Dedifferentiated amniotic fluid mesenchymal stem cell (primary cell): ENCODE results near the gene OBSL1.

Experiments used
- DNase-seq: peaks from one replicate; pipeline ENCODE4 v3.0.0-alpha.2; 2016; ENCODE audit errors: extremely low spot score

The OBSL1 gene

DNA sequence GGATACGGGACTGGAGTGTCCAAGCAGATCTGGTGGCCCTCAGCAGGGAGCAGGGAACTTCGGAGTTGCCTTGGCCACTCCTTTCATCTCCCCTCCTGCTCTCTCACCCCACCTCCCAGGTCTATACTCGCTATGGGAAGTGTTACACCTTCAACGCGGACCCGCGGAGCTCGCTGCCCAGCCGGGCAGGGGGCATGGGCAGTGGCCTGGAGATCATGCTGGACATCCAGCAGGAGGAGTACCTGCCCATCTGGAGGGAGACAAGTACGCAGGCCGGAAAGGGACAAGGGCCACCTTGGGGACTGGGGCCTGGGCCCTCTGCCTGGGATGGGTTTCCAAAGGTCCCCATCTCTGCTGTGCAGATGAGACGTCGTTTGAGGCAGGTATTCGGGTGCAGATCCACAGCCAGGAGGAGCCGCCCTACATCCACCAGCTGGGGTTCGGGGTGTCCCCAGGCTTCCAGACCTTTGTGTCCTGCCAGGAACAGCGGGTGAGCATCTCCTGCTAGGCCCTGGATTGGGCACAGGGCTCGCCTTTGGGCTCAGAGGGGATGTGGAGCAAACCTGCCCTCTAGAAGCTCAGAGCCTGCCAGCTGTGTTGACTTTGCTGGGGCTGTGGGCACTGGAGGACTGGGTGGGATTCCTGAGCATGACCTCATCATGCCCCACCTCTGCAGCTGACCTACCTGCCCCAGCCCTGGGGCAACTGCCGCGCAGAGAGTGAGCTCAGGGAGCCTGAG is 39.5 kb downstream of the OBSL1 start:
- DNase-seq = no peak

DNA sequence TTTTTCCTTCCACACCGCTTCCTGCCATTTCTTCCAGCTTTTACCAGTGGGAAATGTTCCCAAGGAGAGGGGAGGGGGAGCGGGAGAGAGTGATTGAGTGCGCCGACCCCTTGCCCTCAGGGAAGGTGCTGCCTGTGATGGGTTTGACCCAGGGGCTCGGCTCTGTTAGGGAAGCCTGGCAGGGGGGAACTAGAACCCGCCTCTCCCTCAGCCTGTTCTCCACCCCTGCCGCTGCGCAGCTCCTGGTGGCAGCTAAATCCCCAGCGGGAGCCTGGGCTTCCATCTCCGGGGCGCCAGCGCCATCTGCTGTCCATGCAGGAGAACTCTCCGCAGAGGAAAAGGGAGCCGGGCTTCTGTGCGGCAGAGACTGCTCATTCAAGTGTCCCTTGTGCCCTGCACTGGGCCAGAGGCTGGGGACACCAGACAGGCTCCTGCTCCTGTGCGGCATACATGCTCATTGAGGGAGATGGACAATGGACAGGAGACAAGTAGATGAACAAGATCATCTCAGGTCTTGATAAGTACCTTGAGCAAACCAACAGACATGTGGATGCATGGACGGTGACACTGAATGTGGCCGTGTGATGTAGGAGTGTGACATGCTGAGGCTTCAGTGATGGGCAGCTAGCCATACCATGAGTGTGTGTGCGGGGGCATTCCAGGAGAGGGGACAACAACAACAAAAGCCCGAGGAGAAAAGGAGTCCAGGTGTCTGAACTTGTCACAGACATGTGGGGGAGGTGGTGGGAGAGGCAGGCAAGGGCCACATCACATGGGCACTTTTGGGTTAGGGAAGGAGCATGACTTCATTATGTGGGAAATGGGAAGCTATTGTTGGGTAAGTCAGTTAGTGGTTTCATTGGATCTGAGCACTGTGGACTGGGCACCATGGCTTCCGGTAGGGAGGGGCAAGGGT is 41.0 kb downstream of the OBSL1 start:
- DNase-seq = peak; percentile 83

DNA sequence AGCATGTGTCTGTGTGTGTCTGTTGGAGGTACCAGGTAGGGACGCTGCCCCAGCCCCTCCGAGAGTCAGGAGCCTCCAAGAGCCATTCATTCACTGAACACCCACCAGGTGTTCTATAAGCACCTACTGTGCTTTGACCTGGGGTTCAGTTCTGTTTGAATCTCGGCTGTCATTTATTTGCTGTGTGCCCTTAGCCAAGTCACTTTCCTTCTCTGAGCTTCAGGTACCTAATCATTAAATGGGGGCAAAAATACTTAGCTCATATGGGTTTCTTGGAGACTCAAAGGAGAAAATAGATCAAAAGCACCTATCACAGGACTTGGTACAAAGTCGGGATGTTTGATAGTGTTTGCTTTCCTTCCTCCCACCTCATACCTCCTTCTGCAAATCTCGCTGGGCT is 43.9 kb downstream of the OBSL1 start:
- DNase-seq = no peak

DNA sequence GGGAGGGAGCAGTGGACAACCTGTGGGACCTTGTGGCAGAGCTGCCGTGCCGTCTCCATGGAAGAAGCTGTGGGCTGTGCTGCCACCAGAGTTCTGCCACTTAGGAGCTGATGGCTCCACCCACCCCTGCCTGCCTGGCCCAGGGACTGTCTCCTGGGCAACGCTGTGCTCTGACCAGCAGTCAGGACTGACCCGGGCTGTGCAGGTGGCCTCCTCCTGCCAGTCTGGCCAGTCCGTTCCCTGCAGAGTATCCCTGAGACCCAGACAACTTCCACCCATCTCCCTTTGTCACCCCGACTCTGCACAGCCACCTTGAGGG is 44.3 kb downstream of the OBSL1 start:
- no peak for DNase-seq

- DNase-seq = no peak
Measured at GRCh38 chr2:219526320-219527075, 44.8 kb downstream of the OBSL1 start.

GRCh38 chr2:219525533-219526232 is 45.7 kb downstream of the OBSL1 start:
- no peak for DNase-seq

GRCh38 chr2:219524817-219525216 is 46.5 kb downstream of the OBSL1 start:
- no peak for DNase-seq

DNA sequence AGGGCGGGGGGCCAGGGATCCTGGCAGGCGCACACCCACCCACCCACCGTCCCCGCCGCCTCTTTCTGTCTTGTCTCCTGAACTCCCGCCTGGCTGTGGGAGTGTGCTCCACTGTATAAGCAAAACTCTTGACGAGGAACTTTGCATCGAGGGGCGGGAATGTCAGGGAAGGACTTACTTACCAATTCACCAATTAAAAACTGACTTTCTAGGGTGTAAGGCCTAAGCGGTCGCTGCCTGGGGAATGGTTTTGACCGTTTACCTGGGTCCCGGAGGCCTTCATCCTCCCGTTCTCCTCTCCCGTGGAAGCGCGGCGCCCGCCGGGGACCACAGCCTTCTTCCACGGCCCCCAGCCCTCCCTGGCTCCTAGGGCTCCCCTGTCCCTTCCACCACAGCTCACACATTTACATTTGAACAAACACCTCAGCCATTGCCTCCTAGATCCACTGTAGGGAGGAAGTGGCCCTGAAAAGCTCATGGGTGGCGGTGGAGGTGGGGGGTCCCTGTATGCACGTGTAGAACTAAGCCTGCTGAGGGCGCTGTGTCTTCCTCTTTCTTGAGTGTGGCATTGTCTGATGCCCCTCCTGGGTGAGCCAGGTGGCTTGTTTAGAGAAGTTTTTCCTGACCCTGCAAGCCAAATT is 48.2 kb downstream of the OBSL1 start:
- DNase-seq = no peak

- no peak for DNase-seq
Measured at GRCh38 chr2:219522111-219523030, 49.0 kb downstream of the OBSL1 start.

GRCh38 chr2:219521066-219521880 is 50.1 kb downstream of the OBSL1 start:
- DNase-seq = no peak

DNA sequence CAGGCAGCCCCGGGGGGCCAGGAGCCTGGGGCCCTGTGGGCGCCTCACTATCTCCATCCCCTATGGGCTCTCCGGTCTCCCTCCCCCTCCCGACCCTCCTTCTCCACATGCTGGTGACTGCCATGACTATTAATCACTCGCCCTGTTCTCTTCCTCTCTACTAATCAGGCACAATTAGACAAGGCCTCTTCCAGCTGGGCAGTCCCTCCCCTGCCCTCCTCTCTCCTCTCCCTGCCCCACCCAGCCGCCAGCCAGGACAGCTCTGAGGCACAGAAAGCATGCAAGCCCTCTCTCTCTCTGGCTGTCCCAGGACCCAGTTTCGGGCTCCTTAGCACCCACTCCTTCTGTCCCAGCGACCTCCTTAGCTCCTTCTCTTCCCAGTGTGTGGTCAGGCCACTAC is 51.3 kb downstream of the OBSL1 start:
- no peak for DNase-seq

GRCh38 chr2:219519526-219519916 is 51.8 kb downstream of the OBSL1 start:
- no peak for DNase-seq

GRCh38 chr2:219517954-219518778 is 53.2 kb downstream of the OBSL1 start:
- no peak for DNase-seq

- no peak for DNase-seq
Measured at GRCh38 chr2:219516888-219517287, 54.5 kb downstream of the OBSL1 start.

DNA sequence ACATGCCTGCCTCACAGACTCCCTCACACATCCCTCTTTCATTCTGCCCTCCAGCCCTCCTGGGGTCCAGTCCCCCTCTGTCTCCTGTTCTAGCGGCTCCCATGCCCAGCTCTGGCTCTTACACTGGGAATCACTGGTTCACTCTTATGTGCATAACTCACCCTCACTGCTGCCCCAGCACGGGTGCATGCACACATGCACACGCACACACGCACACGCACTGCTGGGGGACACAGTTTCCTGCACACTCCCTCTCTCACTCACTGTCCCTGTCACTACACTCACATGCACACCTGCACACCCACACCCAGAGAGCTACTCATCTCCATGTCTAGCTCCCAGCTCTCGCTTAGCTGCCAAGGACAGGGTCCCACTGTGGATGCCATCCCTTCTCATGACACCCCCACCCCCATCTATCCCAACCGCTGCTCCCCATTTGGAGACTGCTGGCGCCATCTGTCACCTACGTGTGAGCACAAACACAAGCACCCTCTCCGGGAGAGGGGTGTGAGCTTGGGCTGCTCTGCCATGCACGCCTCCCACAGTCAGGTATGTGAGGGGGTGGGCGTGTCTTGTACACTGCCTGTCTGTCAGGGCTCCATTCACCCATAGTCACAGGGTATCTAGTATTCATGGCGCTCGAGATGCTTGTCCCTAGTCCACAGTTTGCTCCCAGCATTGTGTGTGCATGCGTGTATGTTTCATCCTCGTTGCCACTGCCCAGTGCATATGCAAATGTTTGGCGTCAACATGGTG is 55.3 kb downstream of the OBSL1 start:
- no peak for DNase-seq

- no peak for DNase-seq
Measured at GRCh38 chr2:219514836-219515235, 56.5 kb downstream of the OBSL1 start.

DNA sequence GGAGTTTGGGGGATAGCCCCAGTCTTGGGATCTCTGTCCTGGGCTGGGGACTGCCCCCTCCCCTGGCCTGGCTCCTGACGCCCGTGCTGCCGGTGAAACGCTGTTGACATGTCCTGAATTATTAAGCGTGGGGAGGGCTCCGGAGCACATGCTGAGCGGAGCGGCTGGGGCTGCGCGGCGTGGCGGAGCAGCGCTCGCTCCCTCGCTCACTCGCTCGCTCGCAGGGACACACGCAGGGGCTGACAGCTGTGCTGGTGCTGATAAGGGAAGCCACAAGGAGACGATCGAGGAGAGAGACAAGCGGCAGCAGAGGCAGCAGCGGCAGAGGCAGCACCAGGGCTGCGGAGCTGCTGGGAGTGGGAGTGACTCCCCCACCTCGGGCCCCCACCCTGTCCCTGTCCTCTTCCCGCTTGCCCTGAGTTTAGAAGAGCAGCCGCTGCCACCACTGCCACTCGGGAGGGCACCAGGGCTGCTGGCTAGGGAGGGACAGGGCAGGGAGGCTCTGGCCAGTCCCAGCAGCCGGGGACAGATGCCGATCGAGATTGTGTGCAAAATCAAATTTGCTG is 57.1 kb downstream of the OBSL1 start, which contains the start of gene ASIC4:
Gene ASIC4, plus strand, starts transcription at position 287 of the 566 bp plus-strand sequence. Its CDS starts 243 bp downstream, at position 530.
- no peak for DNase-seq
